Right ventricle myocardium superior (tissue), 1 donor: ENCODE results near the gene GFRA4. TPM values are rescaled to one million over a fixed set of nuclear protein-coding genes. Genes with fewer than 3 reads are reported as not detected.
A peak's percentile ranks its signal among the peaks of the same experiment; 100 is the strongest.

ENCODE experiments used
- ATAC-seq: fragments of 200-7000 bp; cut with Tn5 transposase; one replicate; pipeline ENCODE4 v1.9.1; 2020; ENCODE audit warnings: mild to moderate bottlenecking; ENCODE audit not compliant: poor library complexity
- DNase-seq: peaks from one replicate; pipeline ENCODE4 v3.0.0-alpha.2; 2020
- intact Hi-C: fragments of 100-400 bp; cut with DNase I; formaldehyde crosslinking; loops from one replicate; pipeline ENCODE4 v1.11.2; 2022
- total RNA-seq: library from RNA; stranded (reverse); fragmentation: NEBNext Ultra II Directional; extraction: Animal tissue kit (Norgen Biotek cat#: 25700); gene quantifications from one replicate; pipeline ENCODE4 v1.2.1, GENCODE V29; 2021
- donor health status: DM: no; HTN: yes; CAD: no; lungs with severe emphysema.

Gene GFRA4
- total RNA-seq, 1 donor from 2014 or later: not detected

DNA sequence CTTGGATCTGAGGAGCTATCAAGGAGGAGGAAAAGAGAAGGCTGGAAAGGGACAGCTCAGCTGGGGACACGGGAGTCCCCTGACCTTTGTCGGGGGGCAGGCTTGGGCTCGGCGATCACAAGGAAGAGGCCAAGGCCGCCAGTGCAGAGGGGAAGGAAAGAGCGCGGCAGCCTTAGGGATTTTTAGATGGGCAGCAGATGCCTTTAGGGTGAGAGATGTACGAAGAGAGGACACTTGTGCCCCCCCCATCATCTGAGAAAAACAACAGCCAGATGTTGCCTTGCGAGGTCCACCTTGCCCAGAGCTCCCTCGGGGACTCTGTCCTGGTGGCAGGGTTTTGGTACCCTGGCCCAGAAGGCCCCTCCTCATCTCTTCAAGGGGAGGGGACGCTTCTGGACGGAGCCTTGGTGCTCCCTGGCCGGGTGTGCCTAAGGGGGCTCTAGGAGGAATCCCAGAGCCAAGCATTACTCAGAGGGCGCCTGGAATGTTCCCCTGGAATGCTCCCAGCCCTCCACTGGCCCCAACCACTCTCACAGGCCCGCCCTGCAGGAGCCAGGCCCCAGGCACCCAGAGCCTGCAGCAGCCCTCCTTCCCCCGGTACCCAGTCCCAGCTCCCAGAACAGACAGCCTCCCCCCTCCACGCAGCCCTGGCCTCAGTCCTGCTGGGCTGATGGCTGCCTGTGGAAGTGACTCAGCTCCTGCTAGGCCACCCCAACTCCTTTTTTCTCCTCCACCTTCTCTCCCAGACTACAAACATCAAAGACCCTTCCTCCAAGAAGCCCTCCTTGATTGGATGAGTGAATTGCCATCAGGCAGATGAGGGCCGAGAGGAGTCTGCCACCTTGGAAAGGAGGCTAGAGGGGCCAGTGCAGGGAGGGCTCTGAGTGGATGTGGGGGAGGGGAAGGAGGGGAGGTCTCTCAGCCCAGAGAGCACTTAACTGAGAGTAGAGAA, 16.8 kb upstream of the GFRA4 start:
- intact Hi-C loops: loop anchor here (10.0 kb wide), 3 partner anchors 75 to 395 kb away; no protein-coding TSS in a partner anchor
- peak; percentile 24 for ATAC-seq
- peak; percentile 67 for DNase-seq

DNA sequence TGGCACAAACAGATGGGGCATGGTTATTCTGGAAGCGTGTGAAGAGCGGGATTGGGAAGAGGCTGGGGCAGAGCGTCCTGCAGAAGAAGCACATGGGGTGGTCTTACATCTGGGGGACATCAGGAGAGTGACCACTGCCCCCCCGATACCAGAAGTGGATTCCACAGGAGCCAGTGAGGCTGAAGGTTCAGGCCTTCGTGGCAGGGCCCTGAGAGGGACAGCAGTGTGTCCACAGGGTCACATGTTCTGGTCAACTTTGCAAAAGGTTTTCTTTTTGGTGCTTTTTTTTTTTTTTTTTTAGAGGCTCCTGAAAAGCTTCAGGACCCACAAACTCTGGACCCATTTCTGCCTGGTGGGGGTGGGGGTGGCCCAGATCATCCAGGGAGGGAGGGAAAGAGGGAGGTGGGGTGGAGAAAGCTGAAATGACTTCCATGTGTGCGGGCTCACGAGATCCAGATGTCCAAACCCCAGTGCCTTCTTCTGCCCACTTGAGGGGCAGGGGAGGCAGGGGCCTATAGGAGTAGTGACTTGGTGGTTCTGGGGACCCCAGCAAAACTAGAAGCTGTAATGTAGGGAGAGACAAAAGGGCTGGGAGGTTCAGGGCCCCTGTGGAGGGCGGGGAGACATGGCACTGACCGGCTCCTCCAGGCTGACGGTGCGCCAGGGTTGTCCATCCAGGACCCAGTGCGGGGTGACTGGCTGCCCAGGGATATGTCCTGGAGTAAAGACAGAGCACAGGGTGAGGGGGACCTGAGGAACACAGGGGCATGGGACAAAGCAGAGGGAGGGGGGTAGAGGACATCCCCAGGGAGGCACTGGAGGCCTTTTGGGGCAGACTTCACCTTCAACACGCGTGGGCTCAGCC, 15.9 kb upstream of the GFRA4 start:
- ATAC-seq (no peak), DNase-seq (no peak)
- intact Hi-C loops: loop anchor here (10.0 kb wide), 2 partner anchors 76 to 396 kb away; no protein-coding TSS in a partner anchor

DNA sequence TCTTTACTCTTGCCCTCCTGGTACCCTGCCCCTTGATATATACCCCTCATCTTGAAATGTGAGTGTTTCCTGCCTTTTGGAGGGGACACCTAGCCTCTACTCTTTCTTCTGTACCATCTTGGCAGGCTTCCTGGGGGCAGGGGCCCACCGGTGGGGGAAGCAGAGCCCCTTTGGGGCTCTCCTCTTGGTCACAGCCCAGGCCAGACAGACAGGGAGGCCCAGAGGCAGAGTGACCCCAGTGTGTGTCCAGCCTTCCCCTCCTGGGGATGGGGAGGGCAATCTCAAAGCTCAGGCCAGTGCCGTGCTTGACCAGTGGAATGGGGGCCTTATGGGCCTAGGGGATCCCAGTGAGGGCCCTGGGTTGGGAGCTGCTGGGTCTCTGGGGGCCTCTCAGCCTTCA, 15.0 kb upstream of the GFRA4 start:
- ATAC-seq (no peak), DNase-seq (no peak)
- intact Hi-C loops: loop anchor here (10.0 kb wide), 2 partner anchors 77 to 397 kb away; no protein-coding TSS in a partner anchor

- DNase-seq (peak; percentile 70), ATAC-seq (no peak)
- intact Hi-C loops: loop anchor here (2.0 to 10.0 kb wide), 3 partner anchors 33 to 397 kb away; no protein-coding TSS in a partner anchor
Measured at GRCh38 chr20:3677733-3678132, 14.5 kb upstream of the GFRA4 start.

- no peak for ATAC-seq
- intact Hi-C loops: loop anchor here (10.0 kb wide), 2 partner anchors 80 to 400 kb away; no protein-coding TSS in a partner anchor
- DNase-seq: no peak
Measured at GRCh38 chr20:3674995-3675900, 12.0 kb upstream of the GFRA4 start.

- DNase-seq: no peak
- intact Hi-C loops: loop anchor here (10.0 kb wide), 2 partner anchors 80 to 400 kb away; no protein-coding TSS in a partner anchor
- no peak for ATAC-seq
Measured at GRCh38 chr20:3674447-3674846, 11.2 kb upstream of the GFRA4 start.

- DNase-seq (no peak), ATAC-seq (no peak)
- intact Hi-C loops: loop anchor here (10.0 kb wide), 2 partner anchors 81 to 401 kb away; no protein-coding TSS in a partner anchor
Measured at GRCh38 chr20:3673221-3674070, 10.2 kb upstream of the GFRA4 start.

DNA sequence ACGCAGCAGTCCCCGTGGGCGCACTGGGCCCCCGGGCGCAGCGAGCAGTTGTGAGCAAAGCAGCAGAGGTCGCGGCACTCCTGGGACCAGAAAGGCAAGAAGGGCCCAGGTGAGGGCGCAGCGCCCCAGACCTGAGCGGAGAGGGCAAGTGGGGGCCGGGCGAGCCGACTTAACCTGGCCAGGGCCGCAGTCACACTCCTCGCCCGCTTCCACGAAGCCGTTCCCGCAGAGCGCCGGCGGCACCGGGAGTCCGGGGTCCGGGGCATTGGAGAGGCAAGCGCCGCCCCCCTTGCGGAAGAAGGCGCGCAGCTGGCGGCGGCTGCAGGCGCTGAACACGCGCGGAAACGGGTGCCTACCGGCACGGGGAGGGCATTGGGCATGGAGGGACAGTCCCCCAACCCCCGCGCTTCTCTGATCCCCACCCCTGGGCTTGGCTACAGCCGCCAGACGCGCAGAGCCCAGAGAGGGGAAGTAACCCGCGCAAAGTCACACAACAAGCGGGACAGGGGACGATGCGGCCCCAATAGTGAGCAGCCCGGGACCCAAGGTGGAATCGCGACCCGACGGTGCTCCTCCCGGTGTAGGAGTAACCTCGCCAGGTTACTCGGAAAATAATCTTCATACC, 9.5 kb upstream of the GFRA4 start:
- intact Hi-C loops: loop anchor here (10.0 kb wide), 2 partner anchors 82 to 402 kb away; no protein-coding TSS in a partner anchor
- DNase-seq (no peak), ATAC-seq (no peak)

GRCh38 chr20:3671986-3672546, 8.9 kb upstream of the GFRA4 start:
- DNase-seq: no peak
- intact Hi-C loops: loop anchor here (10.0 kb wide), 2 partner anchors 83 to 403 kb away; no protein-coding TSS in a partner anchor
- no peak for ATAC-seq

DNA sequence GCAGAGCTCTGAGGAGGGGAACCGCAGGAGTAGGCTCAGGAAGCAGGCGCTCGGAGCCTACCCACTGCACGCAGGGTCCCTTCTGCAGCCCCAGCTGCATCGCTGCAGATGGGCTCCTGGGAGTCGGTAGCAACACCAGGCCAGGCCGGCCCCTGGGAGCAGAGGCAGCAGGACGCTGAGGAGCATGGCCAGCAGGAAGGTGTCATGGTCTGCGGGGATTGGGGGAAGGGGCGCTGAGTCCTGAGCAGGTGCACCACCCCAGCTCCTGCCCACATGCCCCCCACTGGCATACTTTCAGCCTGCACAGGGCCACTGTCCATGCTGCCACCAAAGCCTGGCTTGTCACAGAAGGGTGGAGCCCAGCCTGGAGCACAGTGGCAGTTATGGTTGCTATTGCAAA, 7.7 kb upstream of the GFRA4 start:
- no peak for ATAC-seq

DNA sequence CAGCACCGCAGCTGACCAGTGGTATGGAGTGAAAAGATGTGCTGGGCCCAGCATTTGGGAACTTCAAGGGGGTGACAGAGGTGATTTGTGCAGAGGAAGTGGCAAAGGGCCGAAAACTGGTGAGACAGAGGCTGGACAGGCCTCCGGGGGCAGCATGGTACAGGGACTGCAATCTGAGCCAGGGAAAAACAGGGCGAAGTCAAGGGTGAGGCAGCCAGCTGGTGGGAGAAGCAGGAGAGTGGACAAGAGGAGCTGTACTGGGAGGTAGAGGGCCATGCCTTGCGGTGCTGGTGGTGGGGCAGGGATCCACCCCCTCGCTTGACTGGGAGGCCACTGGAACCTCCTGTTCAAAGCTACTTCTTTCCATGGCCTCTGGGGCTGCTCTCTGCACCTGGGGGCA, 7.3 kb upstream of the GFRA4 start:
- DNase-seq: no peak
- intact Hi-C loops: loop anchor here (10.0 kb wide), 2 partner anchors 84 to 404 kb away; no protein-coding TSS in a partner anchor
- peak; percentile 5 for ATAC-seq

More for the DNA sequence above, 7.7 kb upstream of the GFRA4 start:
- intact Hi-C loops: loop anchor here (10.0 kb wide), 2 partner anchors 84 to 404 kb away; no protein-coding TSS in a partner anchor
- no peak for DNase-seq

DNA sequence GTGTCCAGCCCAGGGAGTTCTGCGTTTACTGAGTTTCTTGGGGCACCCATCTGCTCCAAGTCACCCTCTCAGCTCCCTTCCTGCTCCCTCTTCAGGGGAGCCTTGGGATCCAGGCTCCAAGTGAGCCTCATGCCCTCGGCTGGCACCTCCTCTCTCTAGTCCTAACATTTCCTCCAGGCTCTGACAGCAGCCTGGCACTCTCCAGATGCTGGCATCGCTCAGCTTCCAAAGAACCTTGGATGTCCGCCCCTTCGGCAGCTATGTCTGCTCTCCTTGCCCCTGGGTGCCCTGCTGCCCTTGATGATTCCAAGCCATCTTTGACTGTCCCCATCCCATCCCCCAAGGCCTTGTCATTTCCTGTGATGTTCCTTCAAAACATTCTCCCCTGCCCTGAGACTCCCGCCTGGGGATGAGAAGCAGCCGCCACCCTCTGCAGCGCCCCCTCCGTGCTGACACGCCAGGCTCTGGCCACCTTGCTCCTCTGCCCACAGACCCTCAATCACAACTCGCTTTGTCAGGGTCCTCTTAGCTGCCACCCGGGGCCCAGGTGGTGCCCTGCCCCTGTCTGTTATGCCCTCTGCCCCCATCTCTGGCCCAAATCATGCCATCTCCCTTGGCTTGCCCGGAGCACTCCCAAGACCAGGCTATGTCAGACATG, 6.6 kb upstream of the GFRA4 start:
- intact Hi-C loops: loop anchor here (10.0 kb wide), 2 partner anchors 85 to 405 kb away; no protein-coding TSS in a partner anchor

GRCh38 chr20:3667434-3668037, 4.3 kb upstream of the GFRA4 start:
- ATAC-seq: no peak
- DNase-seq: no peak
- intact Hi-C loops: no loop called here

More for the DNA sequence above, 6.6 kb upstream of the GFRA4 start:
- peak; percentile 32 for ATAC-seq
- DNase-seq: no peak

DNA sequence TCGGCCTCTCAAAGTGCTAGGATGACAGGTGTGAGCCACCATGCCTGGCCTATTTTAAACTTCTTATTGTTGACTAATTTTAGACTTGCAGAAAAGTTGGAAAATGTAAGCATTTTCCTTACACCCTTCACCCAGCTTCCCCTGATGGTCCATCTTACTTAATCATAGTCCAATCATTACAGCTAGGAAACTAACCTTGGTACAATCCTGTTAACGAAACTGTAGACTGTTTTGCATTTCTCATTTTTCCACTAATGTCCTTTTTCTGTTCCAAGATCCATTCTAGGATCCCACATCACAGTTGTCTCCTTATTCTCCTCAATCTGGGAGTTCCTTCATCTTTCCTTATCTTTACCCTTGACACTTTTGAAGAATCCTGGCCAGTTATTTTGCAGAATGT, 659 bp upstream of the GFRA4 start:
- DNase-seq (no peak), ATAC-seq (no peak)
- intact Hi-C loops: no loop called here
